T-helper 2 cell treated with Interferon-gamma antibody and Interleukin-4, amounts not matched to agents 100 ng/mL and 5 ng/mL, for 36 hours (primary cell): ENCODE measurements around the gene PARD6A. TPM values are rescaled to one million over a fixed set of nuclear protein-coding genes. Genes with fewer than 3 reads are reported as not detected.

Experiments used
- intact Hi-C: fragments of 100-400 bp; cut with micrococcal nuclease; formaldehyde crosslinking; loops from one replicate; pipeline ENCODE4 v1.15.1; 2023
- total RNA-seq: library from RNA; stranded (reverse); gene quantifications from 2 replicates; pipeline ENCODE4 v1.2.3, GENCODE V29; 2022

PARD6A gene
- total RNA-seq, 1 donor from 2014 or later: 10.1 TPM

DNA sequence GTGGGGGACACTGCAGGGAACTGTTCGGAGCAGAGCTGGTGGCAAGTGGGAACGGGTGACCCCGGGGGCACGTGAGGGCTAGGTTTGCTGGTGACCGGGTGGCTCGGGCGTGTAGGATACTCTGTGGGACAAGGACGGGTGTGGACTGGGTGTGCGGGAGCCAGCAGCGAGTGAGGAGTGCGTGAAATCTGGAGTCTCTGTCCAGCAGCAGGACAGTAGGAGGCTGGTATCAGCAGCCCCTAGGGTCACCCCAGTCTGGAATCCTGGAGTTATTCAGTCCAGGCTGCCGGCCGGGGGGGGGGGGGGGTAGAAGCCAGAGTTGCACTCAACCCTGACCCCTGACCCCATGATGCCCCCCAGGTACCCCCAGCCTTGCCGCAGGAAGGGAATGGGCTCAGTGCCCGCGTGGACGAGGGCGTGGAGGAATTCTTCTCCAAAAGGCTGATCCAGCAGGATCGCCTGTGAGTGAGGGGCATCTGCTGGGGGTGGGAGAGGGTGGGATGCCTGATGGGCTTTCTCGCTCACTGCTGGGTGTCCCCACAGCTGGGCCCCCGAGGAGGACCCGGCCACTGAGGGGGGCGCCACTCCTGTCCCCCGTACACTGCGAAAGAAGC lies 6.9 kb upstream of the PARD6A start:
- intact Hi-C loops: no loop called here

DNA sequence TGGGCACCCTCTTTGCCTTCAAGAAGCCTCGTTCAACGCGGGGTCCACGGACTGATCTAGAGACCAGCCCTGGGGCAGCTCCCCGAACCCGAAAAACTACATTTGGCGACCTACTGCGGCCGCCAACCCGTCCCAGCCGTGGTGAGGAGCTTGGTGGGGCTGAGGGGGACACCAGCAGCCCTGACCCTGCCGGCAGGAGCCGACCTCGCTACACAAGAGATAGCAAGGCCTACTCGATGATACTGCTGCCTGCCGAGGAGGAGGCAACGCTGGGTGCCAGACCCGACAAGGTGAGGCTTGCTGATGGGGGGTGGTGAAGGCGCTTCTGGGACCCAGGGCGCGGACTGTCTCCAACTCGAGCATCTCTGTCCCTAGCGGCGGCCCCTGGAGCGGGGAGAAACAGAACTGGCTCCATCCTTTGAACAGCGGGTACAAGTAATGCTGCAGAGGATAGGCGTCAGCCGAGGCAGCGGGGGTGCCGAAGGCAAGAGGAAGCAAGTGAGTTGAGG lies 6.3 kb upstream of the PARD6A start:
- intact Hi-C loops: no loop called here

DNA sequence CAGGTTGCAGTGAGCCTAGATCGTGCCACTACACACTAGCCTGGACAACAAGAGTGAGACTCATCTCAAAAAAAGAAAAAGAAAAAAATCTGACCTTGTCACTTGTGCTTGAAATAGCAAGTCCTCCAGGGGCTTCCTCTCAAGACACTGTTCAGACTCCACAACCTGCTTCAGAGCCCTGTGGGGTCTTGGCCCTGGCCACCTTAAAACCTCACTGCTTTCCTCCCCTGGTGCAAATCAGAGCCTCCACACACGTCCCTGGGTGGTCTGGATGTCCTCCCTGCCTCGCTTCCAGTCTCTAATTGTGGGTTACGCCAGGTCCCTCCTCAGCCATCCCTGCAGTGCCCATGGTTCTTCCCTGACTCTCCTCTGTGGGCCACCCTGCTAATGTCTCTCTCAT lies 5.4 kb upstream of the PARD6A start:
- intact Hi-C loops: no loop called here

DNA sequence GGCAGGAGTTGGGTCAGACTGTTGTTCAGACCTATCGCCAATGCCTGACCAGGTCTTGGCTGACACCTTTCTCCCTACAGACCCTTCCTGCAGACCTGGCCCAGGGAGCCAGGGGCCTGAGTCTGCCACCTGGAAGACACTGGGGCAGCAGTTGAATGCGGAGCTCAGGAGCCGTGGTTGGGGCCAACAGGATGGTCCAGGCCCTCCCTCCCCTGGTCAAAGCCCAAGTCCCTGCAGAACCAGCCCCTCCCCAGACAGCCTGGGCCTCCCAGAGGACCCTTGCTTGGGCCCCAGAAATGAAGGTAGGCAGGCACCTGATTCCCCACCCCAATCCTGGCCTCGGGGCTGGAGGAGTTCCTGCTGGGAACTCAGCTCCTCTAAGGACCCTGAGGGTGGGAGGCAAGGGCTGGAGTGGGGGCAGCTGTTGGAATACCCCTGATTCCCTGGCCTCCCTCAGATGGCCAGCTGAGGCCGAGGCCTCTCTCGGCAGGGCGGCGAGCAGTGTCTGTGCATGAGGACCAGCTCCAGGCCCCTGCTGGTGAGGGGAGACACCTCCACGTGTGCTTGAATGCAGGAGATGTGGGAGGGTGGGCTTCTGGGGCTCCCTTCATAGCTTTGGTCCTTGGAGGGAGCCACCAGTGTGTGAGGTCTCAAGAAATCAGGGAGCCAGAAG lies 4.3 kb upstream of the PARD6A start:
- intact Hi-C loops: no loop called here

DNA sequence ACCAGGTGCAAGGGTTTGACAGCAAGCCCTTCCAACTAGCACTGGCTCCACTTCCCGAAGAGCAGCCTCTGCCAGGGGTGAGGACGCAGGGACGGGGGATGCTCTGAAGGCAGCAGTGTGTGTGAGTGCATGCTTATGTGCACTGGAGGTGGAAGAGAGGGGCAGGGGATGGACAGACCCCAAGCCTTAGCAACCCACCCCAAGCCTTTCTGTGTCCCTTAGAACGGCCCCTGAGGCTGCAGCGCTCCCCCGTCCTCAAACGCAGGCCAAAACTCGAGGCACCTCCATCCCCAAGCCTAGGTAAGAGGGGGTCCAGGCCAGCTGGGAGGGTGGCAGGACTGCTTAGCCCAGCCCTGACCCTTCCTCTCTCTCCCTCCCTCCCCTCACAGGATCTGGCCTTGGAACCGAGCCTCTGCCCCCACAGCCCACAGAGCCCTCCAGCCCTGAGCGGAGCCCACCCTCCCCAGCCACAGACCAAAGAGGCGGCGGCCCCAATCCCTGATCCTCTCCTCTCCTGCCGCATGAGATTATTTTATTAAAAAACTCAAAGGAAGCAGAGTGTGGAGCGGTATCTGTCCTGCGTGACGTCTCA lies 3.6 kb upstream of the PARD6A start:
- intact Hi-C loops: no loop called here

DNA sequence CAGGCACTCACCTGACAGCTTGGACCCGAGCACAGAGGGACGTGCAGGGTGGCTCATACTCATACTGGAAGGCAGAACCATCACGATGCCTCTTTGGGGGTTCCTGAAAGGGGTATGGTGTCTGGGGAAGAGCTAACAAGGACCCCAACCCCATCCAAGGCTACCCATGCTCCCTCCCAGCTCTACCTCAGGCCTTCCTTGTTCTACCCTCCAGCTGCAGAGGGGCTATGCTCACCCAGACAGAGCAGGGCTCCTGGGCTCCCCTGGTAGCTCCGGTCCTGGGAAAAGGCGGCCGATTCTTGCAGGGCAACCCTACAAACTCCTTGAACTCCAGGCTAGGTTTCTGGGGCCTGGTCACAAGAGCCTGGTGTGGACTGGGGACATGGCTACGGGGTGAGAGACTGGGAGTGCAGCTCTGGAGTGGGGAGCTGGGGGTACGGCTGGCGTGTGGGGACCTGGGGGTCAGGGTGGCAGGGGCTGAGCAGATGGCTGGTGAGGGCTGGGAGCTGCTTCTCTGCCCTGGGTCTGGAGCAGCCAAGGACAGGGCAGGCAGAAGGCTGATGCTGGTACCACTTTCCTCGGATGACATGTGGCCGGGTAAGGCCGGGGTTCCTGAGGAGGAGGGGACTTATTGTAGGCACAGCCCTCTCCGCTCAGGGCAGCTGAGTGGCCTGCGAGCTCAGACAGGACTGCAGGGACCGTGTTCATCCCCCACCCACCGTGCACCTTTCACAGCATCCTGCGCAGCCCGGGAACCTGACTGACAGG lies 2.8 kb upstream of the PARD6A start:
- intact Hi-C loops: no loop called here

DNA sequence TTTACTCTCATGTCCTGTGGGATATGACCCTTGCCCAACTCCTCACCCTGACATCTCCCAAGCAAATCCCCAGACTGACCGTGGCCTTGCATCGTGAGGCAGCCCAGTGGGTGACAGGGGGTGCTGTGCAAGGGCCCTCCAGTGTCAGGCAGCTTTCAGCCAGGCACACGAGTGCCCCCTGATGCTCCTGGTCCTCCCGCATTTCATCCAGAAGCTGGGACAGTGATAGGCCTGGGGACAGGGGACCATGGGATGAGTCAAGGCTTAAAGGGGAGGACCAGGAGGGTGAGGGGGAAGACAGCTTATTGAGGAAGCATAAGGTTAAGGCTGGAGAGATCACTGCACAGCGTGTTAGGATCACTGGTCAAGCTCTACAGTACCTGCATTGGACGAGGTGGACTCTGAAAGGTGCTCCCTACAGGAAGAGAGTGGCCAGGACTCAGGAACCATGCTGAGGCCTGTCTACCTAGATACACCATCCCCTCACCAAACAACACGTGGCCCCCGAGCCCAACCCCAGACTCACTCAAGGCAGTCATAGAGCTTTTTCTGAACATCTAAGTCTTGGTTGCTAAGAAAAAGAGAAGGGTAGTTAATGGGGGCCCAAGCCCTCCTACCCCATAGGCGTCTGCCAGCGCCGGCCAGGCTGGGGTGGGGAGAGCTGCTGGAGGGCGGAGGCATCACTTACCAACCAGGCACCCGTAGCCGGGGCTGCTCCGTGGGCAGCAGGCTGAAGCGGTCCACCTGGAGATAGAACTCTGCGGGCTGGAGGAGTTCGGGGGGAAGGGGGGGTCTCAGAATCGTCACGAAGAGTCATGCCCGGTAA lies 1.7 kb upstream of the PARD6A start:
- intact Hi-C loops: no loop called here

DNA sequence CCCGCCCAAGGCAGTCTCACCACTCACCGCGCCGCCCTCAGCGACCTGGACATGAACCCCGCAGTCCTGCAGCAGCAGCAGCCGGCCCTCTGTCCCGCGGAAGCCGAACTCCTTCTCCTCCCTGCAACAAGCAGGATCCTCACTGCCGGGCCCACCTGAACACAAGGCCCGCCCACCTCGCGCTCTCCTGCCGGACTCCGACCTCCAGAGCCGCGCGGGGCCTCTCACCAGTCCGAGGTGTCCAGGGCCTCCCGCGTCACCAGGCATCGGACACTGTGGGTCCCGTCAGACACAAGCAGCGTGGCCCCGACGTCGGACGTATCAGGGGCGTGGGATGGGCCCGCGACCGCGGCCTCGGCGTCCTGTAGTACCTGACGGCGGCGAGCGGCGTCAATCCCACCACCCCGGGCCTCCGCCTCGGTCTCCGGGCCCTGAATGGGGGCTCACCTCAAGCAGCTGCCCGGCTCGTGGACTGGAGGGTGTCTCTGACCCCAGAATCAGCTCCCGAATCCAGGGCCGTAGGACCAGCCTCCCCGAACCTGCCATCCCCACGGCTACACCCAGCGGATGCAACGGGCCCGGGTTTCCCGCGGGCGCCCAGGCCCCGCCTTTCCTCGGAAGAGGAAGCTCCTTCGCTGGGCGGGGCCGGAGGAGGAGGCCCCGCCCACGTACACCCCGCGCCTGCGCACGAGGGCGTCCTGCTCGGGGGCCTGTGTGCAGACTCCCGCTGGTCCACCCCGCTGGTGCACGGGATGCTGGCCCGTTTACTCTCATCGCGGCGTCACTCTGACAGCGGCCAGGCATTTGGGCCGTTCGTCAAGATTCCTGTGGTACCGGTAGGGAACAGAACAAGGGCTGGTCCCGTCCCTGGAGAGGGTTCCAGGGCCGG lies 841 bp upstream of the PARD6A start, which contains the start of gene ACD:
ACD (minus strand) TSS at position 586 of the 889 bp plus-strand sequence; CDS start at position 546, 40 bp downstream.
- intact Hi-C loops: loop anchor here (1.0 to 10.0 kb wide), 8 partner anchors 8 to 415 kb away; partner anchors contain the start of genes ATP6V0D1, CARMIL2, CENPT and CTCF

DNA sequence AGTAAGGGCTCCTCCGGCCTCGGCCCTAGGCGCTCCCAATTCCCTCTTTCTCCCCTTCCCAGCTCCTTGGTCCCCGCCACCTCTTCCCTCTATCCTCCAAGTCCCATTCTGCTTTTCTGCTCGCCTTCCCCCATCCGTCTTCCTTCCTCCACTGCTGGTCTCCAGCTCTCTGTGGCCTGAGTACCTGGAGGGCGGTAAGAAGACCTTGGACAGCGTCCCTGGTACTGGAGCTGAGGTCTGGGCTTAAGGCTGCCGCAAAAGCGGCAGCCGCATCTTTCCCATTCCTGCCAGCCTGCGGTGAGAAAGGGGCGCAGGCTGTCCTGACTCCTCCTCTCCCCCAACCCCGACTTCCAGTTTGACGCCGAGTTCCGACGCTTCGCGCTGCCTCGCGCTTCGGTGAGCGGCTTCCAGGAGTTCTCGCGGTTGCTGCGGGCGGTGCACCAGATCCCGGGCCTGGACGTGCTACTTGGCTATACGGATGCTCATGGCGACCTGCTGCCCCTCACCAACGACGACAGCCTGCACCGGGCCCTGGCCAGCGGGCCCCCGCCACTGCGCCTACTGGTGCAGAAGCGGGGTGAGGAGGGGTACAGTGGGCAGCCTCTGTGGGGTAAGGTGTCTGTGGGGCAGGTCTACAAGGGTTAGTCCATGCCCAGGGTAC lies 471 bp downstream of the PARD6A start:
- intact Hi-C loops: loop anchor here (2.0 to 10.0 kb wide), 3 partner anchors 16 to 416 kb away; partner anchors contain the start of genes CARMIL2, CENPT, FHOD1 and NUTF2

DNA sequence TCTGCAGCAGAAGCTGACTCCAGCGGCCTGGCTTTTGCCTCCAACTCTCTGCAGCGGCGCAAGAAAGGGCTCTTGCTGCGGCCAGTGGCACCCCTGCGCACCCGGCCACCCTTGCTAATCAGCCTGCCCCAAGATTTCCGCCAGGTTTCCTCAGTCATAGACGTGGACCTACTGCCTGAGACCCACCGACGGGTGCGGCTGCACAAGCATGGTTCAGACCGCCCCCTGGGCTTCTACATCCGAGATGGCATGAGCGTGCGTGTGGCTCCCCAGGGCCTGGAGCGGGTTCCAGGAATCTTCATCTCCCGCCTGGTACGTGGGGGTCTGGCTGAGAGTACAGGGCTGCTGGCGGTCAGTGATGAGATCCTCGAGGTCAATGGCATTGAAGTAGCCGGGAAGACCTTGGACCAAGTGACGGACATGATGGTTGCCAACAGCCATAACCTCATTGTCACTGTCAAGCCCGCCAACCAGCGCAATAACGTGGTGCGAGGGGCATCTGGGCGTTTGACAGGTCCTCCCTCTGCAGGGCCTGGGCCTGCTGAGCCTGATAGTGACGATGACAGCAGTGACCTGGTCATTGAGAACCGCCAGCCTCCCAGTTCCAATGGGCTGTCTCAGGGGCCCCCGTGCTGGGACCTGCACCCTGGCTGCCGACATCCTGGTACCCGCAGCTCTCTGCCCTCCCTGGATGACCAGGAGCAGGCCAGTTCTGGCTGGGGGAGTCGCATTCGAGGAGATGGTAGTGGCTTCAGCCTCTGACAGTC lies 1.3 kb downstream of the PARD6A start:
- intact Hi-C loops: loop anchor here (2.0 to 10.0 kb wide), 3 partner anchors 17 to 417 kb away; partner anchors contain the start of genes CARMIL2, CENPT, FHOD1 and NUTF2

DNA sequence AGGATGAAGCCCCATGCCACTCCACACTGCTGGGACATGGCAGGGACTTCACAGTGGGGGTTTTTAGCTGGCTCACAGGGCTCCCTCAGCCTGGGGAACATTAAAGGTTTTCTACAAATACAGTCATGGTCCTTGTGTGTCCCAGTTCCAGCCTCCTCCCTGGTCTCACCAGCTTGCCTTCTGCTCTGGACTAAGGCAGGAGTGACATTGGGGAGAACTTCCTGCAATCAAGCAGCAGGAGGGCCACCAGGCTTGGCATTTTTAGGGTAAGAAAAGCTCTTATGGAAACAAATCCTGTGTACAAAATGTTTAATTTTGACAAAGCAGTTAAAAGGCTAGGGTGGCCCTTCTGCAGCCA lies 1.9 kb downstream of the PARD6A start:
- intact Hi-C loops: loop anchor here (10.0 kb wide), 2 partner anchors 182 to 418 kb away; partner anchors contain the start of genes CENPT, FHOD1, NUTF2 and SLC9A5

DNA sequence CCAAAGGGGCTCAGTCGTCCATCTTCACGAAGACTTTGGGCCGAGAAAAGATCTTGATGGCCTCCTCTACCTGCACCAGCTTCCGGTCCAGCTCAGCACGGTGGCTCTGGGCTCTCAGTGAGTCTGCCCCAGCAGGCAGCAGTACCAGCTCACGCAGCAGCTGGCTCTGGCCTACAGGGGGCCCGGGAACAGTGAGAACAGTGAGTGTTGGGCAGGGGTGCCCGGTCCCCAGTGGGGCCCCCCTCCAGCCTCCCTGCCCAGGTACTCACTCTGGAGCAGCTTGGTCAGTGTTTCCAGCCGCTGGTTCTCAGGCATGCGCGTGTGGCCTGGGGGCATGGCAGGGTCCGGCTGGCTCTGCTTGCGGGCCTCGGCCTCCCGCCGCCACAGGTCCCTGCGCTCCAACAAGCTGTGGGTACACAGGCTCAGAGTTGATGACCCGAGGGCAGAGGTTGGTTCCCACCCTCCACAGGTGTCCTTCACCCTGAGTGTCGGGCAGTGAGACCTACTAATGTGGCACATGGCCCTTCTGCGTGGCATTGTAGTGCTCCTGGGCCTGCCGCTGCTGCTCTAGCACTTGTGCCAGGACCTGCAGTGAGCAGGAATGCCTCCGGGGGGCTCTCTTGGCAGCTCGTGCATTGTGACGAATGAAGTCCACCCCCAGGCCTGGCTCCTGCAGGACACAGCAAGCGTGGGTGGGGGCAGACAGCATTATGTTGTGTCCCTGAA lies 2.6 kb downstream of the PARD6A start:
- intact Hi-C loops: loop anchor here (10.0 kb wide), 2 partner anchors 181 to 419 kb away; partner anchors contain the start of genes CENPT, FHOD1, NUTF2 and SLC9A5

DNA sequence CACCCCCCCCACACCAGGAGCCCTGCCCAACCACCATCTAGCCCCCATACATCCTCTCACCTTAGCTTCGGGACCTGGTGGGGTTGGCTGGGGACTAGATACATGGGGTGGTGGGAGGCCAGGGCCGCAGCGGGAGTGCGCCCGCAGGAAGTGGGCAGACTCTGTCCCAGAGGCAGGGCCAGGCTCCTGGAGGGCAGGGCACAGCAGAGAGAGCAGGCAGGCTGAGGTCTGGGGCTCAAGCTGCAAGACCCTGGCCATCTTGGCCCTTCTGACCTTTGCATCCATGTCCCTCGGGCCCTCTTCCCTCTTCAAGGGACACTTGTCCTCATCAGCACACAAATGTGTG lies 3.1 kb downstream of the PARD6A start:
- intact Hi-C loops: loop anchor here (10.0 kb wide), 2 partner anchors 181 to 419 kb away; partner anchors contain the start of genes CENPT, FHOD1, NUTF2 and SLC9A5

DNA sequence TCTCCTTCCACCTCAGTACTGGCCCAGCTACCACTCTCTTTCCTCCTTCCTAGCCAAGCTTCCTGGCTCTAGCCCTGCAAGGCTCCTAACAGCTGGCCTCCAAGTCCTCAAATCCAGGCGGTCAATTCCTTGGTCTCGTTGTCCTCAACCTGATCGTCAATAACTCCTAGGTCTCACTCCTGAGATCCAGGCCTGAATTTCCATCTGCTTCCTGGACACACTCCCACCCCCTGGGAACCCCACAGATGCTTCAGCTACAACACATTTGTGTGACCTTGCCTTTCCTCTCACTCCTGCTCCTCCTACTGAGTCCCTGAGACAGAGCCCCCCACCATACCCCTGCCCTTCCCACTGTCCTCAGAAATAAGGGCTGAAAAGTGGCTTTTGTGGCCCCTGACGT lies 3.5 kb downstream of the PARD6A start:
- intact Hi-C loops: loop anchor here (10.0 kb wide), 2 partner anchors 181 to 419 kb away; partner anchors contain the start of genes CENPT, FHOD1, NUTF2 and SLC9A5

DNA sequence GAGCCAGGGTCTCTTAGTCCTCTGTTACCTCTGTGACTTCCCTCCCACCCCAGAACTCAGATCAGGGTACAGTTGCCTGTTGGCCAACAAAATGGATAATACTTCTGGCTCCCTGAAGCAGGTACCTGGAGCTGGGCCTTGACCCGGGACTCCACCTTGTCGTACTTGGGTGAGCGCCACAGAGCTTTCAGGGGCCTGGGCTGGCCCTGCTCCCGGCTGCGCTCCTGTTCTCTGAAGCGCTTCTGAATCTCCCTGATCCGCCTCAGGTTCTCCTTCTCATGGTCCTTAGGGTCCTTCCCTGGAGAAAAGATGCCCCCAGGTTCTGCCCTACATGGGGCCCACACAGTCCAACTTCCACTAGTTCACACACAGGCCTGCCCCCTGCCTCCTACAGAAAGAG lies 4.1 kb downstream of the PARD6A start:
- intact Hi-C loops: loop anchor here (10.0 kb wide), 2 partner anchors 180 to 420 kb away; partner anchors contain the start of genes CENPT, FHOD1, NUTF2 and SLC9A5

DNA sequence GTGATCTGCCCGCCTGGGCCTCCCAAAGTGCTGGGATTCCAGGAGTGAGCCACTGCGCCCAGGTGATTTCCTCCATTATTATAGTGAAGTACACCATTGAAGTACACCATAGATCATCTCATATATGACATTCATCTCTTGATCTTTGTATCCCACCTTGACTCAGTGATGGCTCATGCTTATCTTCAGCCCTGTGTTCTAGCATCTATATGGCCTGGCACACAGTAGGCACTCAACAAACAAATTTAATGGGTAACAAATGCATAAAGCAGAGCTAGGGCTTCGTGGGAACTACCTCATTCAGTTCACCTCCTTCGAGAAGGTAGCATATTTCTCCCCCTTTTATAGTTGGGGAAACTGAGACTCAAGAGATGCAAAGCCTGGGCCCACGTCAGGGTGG lies 4.8 kb downstream of the PARD6A start:
- intact Hi-C loops: loop anchor here (10.0 kb wide), 2 partner anchors 179 to 421 kb away; partner anchors contain the start of genes CENPT, FHOD1, NUTF2 and SLC9A5

DNA sequence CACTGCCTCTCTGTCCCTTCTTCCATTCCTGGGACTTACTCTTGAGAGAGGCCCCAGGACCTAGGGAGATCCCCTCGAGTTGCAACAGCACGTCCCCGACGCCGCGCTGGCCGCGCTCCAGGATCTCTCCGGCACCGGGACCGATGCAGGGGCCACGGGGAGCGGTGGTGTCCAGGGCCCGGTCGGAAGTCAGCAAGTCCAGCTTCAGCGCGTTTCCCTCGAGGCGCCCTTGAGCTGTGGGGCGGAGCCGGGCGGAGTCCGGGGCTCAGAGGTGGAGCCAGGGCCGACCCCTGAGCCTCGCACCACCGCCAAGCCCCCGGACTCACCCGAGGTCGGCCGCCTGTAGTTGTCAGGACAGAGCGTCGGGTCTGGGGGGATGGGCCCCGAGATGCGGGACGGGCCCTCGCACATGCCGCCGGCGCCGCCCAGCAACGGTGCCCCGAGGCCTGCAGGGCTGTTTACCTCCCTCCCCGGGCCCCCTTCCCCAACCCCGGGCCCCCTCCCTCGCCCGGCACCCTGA lies 5.3 kb downstream of the PARD6A start:
- intact Hi-C loops: loop anchor here (2.0 to 10.0 kb wide), 5 partner anchors 53 to 421 kb away; partner anchors contain the start of genes CENPT, DDX28, DUS2 and FHOD1
